Stimulated activated CD8-positive, alpha-beta memory T cell treated with anti-CD3 and anti-CD28 coated beads, Interleukin-4, amount 100 ng/mL, for 4 hours (primary cell): ENCODE results near the gene CENPA.
A peak's percentile ranks its signal among the peaks of the same experiment; 100 is the strongest.
"Not testable (repeated sequence)": the region's sequence is repeated elsewhere in the genome, so short reads cannot be mapped to it uniquely, and the experiment has no call there.

Experiments
- DNase-seq, 2 donors: peaks; one replicate each; pipeline ENCODE4 v3.0.0-alpha.2; 2020; ENCODE audit warnings: low read depth in 2 of 2, low spot score in 1 of 2

The CENPA gene

DNA sequence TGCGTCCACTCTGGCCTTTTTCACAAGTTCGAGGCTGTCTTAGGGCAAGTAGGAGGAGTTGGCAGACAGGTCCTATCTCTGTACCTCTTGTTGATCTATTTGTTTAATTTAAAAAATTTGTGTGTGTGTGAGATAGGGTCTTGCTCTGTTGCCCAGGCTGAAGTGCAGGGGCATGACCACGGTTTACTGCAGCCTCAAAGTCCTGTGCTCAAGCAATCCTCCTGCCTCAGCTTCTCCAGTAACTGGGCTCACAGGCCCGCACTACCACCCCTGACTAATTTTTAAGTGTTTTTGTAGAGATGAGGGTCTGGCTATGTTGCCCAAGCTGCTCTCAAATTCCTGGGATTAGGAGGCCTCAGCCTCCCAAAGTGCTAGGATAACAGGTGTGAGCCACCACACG lies 26.0 kb upstream of the CENPA start:
- no peak for DNase-seq

DNA sequence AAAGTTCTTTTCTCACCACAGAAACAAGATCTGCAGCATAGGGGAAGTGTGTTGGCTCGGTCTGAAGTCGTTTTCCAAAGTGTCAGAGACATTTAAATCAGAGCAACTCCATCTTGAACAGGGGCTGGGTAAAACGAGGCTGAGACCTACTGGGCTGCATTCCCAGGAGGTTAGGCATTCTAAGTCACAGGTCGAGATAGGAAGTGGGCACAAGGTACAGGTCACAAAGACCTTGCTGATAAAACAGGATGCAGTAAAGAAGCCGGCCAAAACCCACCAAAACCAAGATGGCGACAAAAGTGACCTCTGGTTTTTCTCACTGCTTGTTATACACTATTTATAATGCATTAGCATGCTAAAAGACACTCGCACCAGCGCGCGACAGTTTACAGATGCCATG lies 24.9 kb upstream of the CENPA start:
- DNase-seq = not testable (repeated sequence)

DNA sequence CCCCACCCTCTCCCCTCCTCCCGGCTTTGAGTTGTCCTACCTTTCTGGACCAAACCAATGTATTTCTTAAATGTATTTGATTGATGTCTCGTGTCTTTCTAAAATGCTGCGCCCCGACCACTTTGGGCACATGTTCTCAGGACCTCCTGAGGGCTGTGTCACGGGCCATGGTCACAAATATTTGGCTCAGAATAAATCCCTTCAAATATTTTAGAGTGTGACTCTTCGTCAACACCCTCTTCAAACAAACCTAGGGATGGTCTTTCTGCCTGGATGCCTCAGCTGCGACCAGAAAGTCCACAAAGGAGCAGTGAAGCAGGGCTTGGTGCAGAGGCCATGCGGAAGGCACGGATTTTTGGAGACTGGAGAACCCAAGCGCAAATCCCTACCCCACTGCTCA lies 22.8 kb upstream of the CENPA start:
- DNase-seq = no peak

GRCh38 chr2:26764078-26764887 lies 21.6 kb upstream of the CENPA start, which contains the start of gene SLC35F6:
SLC35F6 (plus strand) TSS chr2:26764284; CDS start chr2:26764350, 66 bp downstream.
- peak; percentile 57 to 65 for DNase-seq

DNA sequence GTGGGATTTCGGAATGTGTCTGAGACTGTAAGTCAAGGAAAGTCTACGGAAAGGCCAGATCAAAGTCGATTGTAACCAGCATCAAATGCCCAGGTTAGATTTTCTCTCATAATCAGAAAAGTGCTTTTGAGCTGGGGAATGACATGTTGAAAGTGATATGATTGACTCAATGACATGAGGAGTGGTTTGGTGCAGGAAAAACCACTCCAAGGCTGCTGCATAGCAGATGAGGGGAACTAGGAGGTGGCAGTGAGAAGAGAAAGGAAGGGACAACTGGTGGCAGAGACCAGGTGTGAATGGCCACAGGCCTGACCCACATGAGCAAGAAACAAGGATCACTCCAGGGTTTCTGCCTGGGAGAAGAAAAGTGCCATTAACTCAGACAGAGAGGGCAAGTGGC lies 20.9 kb upstream of the CENPA start:
- no peak for DNase-seq

DNA sequence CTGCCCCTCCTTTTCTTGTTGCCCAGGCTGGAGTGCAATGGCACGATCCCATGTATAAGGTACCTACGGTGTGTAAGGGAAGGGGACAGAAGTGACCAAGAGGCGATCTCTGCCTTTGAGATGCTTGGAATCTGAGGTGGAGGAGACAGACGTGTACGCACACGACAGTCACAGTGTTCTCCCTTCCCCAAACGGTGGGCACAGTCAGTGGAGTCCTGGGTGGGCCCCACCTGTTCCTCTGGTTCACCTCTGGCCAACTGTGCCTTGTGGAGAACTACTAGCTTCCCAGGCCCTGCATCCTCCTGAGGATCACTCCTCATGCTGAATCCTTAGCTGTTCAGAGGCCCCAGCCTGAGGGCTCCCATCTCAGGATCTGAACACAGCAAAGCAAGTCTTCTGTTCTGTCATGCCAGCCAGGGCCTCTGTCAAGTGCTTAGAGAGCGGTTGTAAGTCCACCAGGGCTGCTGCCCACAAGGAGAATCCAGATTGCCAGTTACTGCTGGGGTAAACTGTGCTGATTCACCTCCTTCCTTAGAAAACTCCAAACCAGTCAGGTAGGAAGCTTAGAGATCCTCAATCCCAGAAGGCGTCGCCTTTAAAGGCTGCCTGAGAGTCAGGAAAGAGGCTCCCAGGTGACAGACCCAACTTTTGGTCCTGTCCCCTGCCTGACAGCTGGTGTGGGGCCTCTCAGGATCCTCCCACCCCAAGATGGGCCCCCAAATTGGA lies 20.2 kb upstream of the CENPA start:
- no peak for DNase-seq

GRCh38 chr2:26767129-26767528 lies 18.7 kb upstream of the CENPA start:
- DNase-seq = no peak

GRCh38 chr2:26767894-26768487 lies 17.9 kb upstream of the CENPA start:
- DNase-seq = no peak

DNA sequence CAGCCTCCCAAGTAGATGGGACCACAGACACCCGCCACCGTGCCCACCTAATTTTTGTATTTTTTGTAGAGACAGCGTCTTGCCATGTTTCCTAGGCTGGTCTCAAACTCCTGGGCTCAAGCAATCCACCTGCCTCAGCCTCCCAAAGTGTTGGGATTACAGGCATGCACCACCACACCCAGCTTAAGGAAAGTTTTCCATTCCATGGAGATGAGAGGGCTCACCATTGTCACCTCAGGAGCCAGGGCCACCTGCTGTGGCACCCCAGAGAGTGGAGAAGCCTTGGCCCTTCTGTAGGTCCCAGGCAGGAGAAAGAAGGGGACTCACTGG lies 17.1 kb upstream of the CENPA start:
- no peak for DNase-seq

DNA sequence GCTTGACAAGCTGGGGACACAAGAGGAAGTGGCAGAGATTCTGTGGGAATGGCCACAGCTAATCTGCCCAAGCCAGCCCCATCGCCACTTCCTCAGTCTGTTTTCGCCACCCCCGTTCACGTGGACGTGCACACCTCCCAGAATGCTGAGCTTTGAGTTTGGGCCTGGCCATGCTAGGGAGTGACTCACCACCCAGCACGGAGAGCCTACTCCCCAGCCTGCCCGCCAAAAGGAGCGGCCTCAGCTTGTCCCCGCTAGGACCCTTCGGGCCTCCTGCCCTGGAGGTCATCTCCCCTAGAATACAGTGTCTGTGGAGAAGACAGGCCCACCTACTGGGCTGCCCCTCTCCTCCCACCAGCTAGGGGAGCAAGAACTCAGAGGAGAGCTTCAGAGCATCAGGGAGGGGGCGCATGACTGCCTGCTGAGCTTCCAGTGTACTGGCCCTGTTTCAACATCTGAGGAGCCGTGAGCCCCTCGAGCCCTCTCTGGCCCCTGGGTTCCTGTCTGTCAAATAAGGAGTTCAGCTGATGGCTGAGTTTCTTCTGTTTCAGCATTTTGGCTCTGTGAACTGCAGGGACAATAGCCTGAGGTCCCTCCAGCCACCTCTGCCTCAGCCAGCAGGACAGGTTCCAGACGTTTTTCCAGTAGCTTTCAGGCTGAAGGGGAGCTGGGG lies 16.6 kb upstream of the CENPA start:
- no peak for DNase-seq

GRCh38 chr2:26770986-26771586 lies 14.8 kb upstream of the CENPA start:
- DNase-seq = no peak

- DNase-seq = no peak
Measured at GRCh38 chr2:26772064-26773001, 13.5 kb upstream of the CENPA start.

DNA sequence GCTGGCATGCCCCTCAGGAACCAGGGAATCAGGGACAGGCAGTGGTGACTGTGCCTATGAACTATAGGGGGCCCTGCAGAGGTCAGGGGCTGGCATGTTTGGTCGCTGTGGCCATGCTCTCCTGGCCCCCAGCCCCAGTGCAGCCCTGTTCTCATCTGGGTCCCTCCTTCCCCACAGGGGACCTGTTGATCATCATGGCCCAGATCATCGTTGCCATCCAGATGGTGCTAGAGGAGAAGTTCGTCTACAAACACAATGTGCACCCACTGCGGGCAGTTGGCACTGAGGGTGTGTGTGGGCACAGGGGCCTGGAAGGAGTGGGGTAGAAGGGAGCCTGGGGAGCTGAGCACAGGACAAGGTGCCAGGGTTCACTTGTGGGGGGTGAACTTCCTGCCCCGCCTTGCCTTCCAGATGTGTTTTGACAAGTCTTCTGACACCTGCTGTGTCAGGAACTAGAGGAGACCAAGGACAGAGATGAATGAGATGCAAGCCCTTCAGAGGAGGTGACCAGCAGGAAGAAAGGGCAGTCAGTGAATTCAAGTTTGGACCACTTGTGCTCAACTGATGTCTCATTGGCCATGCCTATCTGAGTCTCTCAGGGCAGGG lies 9.6 kb upstream of the CENPA start:
- DNase-seq = no peak

DNA sequence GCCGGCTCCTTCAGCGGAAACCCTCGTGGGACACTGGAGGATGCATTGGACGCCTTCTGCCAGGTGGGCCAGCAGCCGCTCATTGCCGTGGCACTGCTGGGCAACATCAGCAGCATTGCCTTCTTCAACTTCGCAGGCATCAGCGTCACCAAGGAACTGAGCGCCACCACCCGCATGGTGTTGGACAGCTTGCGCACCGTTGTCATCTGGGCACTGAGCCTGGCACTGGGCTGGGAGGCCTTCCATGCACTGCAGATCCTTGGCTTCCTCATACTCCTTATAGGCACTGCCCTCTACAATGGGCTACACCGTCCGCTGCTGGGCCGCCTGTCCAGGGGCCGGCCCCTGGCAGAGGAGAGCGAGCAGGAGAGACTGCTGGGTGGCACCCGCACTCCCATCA lies 7.8 kb upstream of the CENPA start:
- DNase-seq = no peak

DNA sequence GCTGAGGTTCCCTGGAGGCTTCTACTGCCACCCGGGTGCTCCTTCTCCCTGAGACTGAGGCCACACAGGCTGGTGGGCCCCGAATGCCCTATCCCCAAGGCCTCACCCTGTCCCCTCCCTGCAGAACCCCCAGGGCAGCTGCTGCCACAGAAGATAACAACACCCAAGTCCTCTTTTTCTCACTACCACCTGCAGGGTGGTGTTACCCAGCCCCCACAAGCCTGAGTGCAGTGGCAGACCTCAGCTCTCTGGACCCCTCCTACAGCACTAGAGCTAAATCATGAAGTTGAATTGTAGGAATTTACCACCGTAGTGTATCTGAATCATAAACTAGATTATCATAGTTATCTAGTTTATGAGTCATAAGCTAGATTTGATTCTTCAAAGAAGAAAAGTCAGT lies 7.3 kb upstream of the CENPA start:
- no peak for DNase-seq

- no peak for DNase-seq
Measured at GRCh38 chr2:26780203-26780760, 5.6 kb upstream of the CENPA start.

DNA sequence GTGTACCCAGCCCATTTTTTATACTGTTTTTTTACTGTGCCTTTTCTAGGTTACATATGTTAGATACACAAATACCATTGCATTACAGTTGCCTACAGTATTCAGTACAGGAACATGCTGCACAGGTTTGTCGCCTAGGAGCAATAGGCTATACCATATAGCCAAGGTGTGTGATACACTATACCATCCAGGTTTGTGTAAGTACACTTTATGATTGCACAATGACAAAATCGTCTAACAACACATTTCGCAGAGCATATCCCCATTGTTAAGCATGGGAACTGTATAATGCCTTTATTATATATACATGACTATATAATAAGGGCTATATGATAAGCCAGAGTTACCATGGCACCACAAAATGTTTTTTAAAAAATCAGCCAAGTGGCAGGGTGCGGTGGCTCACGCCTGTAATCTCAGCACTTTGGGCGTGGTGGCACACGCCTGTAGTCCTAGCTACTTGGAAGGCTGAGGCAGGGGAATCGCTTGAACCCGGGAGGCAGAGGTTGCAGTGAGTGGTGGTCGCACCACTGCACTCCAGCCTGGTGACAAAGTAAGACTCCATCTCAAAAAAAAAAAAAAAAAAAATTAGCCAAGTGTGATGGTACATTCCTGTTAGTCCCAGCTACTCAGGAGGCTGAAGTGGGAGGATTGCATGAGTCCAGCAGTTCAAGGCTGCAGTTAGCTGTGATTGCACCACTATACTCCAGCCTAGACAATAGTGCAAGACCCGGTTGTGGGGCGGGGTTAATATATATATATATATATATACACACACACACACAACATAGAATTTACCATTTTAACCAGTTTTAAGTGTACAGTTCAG lies 2.8 kb upstream of the CENPA start:
- DNase-seq = no peak

DNA sequence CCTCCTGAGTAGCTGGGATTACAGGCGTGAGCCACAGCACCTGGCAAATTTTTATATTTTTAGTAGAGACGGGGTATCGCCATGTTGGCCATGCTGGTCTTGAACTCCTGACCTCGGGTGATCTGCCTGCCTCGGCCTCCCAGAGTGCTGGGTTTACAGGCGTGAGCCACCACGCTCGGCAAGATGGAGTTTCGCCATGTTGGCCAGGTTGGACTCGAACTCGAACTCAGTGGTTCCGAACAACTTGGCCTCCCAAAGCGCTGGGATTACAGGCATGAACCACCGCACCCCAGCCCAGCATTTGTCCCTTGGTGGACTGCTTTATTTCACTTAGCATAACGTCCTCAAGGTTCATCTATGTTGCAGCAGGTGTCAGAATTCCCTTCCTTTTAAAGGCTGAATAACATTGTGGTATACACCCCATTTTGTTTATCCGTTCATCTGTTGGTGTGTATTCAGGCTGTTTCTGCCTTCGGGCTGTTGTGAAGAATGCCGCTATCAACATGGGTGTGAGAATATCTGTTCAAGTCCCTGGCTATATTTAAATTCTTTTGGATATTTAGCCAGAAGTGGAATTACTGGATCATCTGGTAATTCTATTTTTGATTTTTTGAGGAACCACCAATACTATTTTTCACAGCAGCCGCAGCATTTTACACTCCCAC lies 1.2 kb upstream of the CENPA start:
- DNase-seq = no peak
